Measurements from ENCODE around the gene SNX7. TPM values are rescaled to one million over a fixed set of nuclear protein-coding genes. Genes with fewer than 3 reads are reported as not detected.

Gene SNX7
- total RNA-seq, 1 donor: 0.54 TPM

DNA sequence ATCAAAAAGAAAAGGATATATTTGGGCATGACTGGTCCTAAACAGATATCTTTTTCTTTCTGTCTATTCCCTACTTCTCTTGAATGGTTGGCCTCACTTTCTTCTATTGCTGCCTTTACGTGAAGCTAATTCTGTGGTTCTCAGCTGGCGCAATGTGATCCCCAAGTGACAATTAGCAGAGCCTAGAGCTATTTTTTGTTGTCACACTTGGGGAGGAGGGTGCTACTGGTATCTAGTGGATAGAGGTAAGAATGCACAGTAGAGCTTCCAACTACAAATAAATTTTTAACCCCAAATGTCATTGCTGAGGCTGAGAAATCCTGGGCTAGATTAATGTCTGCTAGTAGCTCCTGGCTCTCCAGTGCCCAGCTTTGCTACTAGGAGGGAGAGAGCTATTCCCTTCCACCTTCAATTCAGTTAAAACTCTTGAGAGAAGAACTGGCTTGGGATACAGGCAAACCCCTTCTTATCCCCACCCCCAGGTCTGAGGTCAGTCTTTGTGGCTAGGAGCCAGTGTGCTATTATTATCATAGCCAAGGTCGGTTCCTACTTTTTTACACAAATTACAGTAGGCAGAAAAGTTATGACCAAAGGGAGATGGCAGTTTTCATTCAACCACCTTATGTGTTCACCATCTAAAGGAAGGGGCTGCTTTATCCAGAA lies 102.1 kb downstream of the SNX7 start:
- no peak for DNase-seq (ENCODE audit: low read depth in 2 of 3, low spot score in 2 of 3)

DNA sequence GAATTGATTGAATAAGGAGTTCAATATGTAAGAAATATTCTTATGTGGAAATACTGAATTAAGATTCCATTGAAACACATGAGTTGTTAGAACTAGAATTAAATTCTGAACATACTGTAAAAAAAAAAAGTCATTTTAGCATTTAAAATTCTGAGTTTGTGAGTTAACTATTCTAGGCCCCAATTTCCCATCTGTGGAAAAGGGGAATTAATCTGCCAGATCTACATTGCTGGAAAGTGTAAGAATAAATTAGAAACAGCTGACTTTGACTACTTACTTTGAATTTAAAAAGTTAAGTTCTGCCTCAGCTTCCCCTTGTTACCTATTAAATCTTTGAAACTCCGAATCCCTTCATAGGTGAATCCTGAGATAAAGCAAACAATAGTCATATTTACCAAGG lies 103.0 kb downstream of the SNX7 start:
- no peak for DNase-seq (ENCODE audit: low read depth in 2 of 3, low spot score in 2 of 3)

DNA sequence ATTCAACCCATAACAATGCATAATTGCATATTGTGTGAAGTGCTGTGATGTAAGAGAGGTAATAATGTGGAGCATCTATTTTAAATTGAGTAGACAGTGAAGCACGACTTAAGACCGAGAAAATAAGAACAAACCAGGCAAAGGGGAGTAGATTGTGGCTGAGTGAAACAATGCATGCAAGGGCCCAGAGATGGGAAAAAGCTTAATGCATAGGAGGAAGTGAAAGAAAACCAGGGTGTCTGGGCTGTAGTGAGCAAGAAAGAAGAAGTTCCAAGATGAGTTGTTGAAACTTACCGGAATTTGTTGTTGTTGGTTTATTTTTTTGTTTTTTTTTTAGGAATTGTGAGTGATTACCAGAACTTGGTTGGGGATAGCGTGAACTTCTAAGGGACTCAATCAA lies 104.7 kb downstream of the SNX7 start:
- DNase-seq (ENCODE audit: low read depth in 2 of 3, low spot score in 2 of 3): no peak

DNA sequence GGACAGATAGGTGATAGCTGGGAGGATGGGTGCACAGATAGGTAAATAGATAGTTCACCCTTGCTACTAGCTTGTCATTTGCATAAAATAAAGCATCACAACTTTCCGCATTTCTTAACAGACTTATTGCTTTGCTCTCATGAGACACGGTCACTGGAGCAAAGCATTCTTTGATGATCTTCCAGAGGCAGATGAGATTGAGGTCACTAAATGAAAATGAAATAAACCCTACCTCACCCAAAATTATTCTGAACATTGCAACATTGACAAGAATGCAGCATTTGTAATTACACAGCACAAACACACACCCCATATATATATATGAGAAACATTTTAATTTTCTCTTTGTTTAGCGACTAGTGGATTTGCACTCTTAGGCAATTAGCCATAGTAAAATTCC lies 107.6 kb downstream of the SNX7 start:
- DNase-seq (ENCODE audit: low read depth in 2 of 3, low spot score in 2 of 3): no peak

DNA sequence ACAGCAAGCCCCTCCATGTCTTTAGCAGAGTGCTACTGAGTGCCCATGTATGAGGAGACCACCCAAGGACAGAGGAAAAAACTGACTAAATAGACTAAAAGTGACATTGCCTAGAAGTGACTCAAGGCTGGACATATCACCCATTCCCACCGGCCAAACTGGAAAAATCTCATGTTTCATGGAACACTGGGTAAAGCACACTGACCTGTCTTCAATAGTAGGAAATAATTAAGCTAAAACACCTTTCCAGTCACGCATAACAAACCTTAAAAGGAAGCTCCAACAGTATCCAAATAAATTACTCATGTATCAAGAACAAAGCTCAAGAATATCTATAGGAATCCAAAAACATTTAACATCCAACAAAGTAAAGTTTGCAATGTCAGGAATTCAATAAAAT lies 120.4 kb downstream of the SNX7 start:
- no peak for DNase-seq (ENCODE audit: low read depth in 2 of 3, low spot score in 2 of 3)

DNA sequence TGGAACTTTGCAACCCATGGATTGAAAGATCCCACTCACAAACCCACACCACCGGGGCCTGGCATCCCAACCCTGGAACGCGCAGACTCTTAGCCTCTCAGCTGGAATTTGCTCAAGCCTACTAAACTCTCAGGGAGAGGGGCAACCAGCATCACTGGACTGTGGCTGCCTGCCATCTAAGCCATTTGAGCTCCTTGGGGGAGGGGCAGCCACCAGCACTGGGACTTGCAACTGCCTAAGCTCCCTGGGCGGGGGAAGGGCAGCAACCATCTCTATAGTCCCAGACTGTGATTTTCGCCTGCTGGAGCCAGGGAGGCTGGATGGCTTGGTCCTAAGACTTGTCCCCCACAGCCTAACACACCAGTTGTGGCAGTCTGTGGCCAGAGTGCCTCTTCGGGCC lies 122.3 kb downstream of the SNX7 start:
- no peak for DNase-seq (ENCODE audit: low read depth in 2 of 3, low spot score in 2 of 3)

DNA sequence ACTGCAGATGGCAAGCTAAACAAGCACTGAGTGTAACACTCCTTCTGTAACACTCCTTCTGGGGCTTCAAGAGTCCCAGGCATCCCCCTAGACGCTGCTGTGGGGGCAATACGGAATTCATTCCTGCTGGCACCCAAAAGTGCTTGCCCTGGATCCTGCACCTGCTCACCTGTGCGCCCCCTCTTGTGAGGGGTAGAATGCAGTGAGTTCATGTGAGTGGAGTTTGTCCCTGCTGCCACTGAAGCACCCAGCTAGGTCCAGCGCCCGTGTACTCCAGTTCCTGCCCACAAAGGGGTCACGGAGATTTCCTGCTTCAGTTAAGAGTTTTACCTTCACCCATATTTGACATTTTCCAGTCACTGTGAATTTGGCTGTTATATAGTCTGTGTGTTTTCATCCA lies 130.0 kb downstream of the SNX7 start:
- no peak for DNase-seq (ENCODE audit: low read depth in 2 of 3, low spot score in 2 of 3)

DNA sequence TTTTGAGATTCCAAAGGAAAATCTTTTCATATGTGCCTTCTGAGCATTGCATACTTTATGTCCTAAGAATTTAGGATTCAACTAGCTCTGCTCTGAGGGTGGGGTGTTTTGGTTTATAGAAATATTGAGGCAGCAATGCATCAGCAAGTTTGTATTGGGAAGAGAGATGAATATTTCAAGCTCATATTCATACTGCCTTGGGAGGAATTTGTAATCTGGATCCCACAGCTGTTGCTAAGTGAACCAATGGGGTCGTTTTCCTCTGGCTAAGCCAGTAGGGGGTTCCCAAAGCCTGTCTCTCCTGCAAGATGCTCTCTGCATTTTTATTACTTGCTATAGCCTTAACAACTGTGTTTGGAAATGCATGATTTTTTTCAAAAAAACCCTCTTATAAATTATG lies 130.6 kb downstream of the SNX7 start:
- no peak for DNase-seq (ENCODE audit: low read depth in 2 of 3, low spot score in 2 of 3)

DNA sequence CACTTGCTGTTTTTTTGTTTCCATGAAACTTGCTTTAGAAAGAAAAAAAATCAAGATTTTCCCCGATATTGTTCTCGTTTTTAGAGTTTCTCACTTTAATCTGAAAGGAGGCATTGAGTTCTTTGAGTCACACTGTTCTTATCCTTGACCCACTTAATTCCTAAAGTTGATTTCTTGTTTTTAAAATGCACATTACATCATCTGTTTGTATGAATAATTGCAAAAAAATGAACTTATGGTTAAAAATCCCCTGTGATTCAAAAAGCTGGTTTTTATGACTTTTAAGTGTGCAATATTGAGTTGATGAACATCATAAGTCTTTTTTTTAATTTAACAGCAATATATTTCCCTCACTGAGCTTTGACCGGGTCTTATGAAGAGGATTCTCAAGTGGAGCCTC lies 131.6 kb downstream of the SNX7 start:
- no peak for DNase-seq (ENCODE audit: low read depth in 2 of 3, low spot score in 2 of 3)

DNA sequence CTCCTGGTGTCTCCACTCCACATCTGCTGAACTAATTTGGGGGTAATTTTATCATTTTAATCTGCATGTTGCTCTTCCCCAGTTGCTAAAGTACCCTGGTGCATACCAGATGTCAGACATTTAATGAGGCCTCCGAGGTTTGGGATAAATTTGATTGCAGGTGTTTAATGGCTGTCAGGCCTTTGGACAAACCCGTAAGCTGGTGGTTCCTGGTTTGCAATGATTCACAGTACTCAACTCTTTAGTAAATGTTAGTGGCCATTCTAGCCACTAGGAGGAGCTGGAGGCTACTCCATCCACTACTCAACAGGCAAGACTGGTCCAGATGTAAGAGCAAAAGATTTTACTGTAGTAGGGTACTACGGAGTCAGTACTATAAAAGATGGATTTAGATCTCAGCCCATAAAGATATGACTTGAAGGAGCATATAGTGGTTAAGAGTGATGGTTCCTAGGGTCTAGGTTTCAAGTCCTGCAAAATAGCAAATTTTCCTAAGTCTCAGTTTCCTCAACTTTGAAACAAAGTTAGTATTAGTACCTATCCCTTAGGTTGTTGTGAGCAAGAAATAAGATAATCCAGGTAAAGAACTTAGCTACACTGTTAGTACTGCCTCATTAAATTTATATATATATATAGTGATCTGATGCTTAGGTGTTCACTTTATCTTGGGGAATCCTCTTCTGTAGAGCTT lies 132.8 kb downstream of the SNX7 start:
- peak; percentile 32 to 87 (median 56) for DNase-seq (ENCODE audit: low read depth in 2 of 3, low spot score in 2 of 3)

DNA sequence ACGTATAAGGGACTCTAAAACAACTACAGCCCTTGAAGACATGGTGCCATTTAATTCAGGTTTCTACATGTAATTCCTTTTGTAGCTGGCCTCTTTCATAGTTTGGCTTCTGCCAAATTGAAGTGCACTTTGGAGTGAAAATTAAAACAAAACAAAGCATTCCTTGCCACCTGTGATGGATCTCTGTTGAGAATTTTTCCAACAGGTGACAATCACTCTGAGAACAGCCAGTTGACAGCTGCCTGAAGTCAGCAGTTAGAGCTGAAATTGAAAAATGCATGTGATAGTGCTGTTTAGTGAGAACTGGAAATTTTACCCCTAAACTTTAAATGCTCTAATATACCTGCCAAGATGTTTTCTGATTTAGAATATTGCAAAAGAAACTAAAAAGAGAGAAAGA lies 134.5 kb downstream of the SNX7 start:
- no peak for DNase-seq (ENCODE audit: low read depth in 2 of 3, low spot score in 2 of 3)

DNA sequence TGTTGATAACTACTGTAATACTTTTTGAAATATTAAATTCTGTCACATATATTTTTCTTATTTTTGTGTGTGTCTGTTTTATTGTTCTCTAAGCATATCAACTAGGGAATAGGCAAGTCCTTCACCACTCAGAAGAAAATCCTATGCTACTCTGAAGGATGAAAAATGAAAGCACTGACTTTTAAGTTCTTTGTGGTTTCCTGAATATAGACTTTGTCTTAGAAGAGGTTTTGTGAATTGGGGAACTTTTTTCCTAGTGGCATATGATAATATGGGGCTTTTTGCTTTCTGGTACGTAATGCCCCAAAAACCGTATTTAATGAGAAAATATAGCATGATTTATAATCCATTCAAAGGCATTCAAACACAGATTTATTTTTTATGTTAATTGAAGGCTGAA lies 136.0 kb downstream of the SNX7 start:
- peak in 2 of 3 donors; percentile 5 to 39 for DNase-seq (ENCODE audit: low read depth in 2 of 3, low spot score in 2 of 3)
